Measurements from ENCODE around the gene NTRK2.

DNA sequence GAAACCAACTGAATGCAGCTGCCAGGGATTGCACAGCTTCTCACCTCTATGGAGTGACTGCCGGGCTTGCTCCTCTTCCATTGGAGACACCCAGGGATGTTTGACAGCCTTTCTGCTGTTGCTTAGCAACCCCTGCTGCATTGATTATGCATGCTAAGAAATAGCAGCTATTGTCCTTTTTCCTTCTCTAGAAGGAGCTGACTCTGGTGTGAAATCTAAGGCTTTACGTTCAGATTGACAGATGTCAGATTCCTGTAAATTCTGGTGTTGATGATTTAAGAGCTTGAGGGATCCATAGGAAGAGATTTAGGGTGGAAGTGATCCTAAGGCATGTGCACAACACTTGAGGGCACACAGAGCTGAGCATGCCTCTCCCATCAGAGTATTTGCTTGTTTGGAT, 267.7 kb downstream of the NTRK2 start:
- TF ChIP-seq EP300 (IDR thresholded peaks at IDR 0.05) (no peak), CTCF (IDR thresholded peaks at IDR 0.05) (no peak)

Data from gastroesophageal sphincter (tissue), 3 donors.